Measurements from ENCODE around the gene STAT4.

- TF ChIP-seq, protein P1, sequence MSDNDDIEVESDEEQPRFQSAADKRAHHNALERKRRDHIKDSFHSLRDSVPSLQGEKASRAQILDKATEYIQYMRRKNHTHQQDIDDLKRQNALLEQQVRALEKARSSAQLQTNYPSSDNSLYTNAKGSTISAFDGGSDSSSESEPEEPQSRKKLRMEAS (IDR thresholded peaks at IDR 0.05; ENCODE audit: low read depth, low read length), result no peak
- TF ChIP-seq POLR2A (IDR thresholded peaks at IDR 0.05; ENCODE audit: extremely low read depth, insufficient read length), result no peak
Observed at GRCh38 chr2:191149391-191149790, 1.4 kb downstream of the STAT4 start.

Measured in NB4 (cell line).